ENCODE measurements around the gene IGSF23.

- TF ChIP-seq POLR2A (IDR thresholded peaks at IDR 0.05) (no peak), CTCF (IDR thresholded peaks at IDR 0.05) (no peak)
These were observed 11.5 kb downstream of the IGSF23 start for GRCh38 chr19:44624840-44625354.

All from Peyer's patch (tissue), 4 donors.